T-cell (primary cell): Measurements from ENCODE around the gene ELSPBP1. TPM values are rescaled to one million over a fixed set of nuclear protein-coding genes. Genes with fewer than 3 reads are reported as not detected.

Experiments
- ATAC-seq, 4 experiments: fragments of 200-7000 bp in 3 of 4; fragments of 150-1000 bp in 1 of 4; cut with Tn5 transposase; replicated peaks in 1 of 4; 1 replicate in 3 of 4; 2 replicates in 1 of 4; pipeline ENCODE4 v1.10.0; 2021; ENCODE audit warnings: moderate library complexity in 3 of 4, mild to moderate bottlenecking in 2 of 4, moderate number of reproducible peaks in 1 of 4
- CTCF ChIA-PET, 2 donors: fragments of 300-600 bp; sonication (Branson Sonifier 250); formaldehyde crosslinking; loops; one replicate each; lab custom pipeline; 2022; ENCODE audit warnings: antibody characterized with exemption in 2 of 2; lab: Charles Lee
- POLR2A ChIA-PET, 2 donors: fragments of 300-600 bp; sonication (Branson Sonifier 250); formaldehyde crosslinking; loops; one replicate each; lab custom pipeline; 2022; ENCODE audit warnings: antibody characterized with exemption in 2 of 2; lab: Charles Lee
- DNase-seq, 35 experiments: peaks; one replicate each; pipeline versions ENCODE4 v3.0.0 to v3.0.0-alpha.2; 2013 to 2023
- H3K27ac ChIP-seq: one replicate; pipeline ENCODE4 v1.5.1; 2013; ENCODE audit warnings: low read length
- H3K27me3 ChIP-seq, 2 experiments: replicated peaks in 1 of 2; 1 replicate in 1 of 2; 2 replicates in 1 of 2; pipeline versions ENCODE4 v1.6.1 to v1.7.0; 2013; ENCODE audit warnings: low read length in 1 of 2, mixed read lengths in 1 of 2; ENCODE audit not compliant: control insufficient read depth in 2 of 2, insufficient read depth in 2 of 2; ENCODE audit errors: extremely low read depth in 1 of 2
- H3K36me3 ChIP-seq, 2 donors: 1 replicate in 1 of 2; 2 replicates in 1 of 2; pipeline versions ENCODE4 v1.6.1 to v1.7.0; 2013; ENCODE audit warnings: low read length in 1 of 2; ENCODE audit not compliant: control insufficient read depth in 2 of 2, insufficient read depth in 1 of 2; ENCODE audit errors: extremely low read depth in 1 of 2
- H3K4me1 ChIP-seq, 2 experiments: 1 replicate in 1 of 2; 2 replicates in 1 of 2; pipeline versions ENCODE4 v1.6.1 to v1.7.0; 2013; ENCODE audit warnings: low read length in 2 of 2, mixed read lengths in 1 of 2; ENCODE audit not compliant: insufficient read depth in 2 of 2, control insufficient read depth in 1 of 2; ENCODE audit errors: extremely low read depth in 1 of 2
- H3K4me3 ChIP-seq, 2 donors: 1 replicate in 1 of 2; 2 replicates in 1 of 2; pipeline versions ENCODE4 v1.5.1 to v1.7.0; 2013; ENCODE audit warnings: mild to moderate bottlenecking in 2 of 2, low read length in 1 of 2, moderate library complexity in 1 of 2; ENCODE audit not compliant: control insufficient read depth in 1 of 2; ENCODE audit errors: extremely low read depth in 1 of 2
- H3K9me3 ChIP-seq: 2 replicates; pipeline ENCODE4 v1.7.0; 2013
- H3K27ac Mint-ChIP-seq, 2 donors: one replicate each; pipeline ENCODE4 v1.8.0; 2020 to 2021; ENCODE audit warnings: mild to moderate bottlenecking in 2 of 2, mixed read lengths in 2 of 2
- H3K27me3 Mint-ChIP-seq, 2 donors: one replicate each; pipeline ENCODE4 v1.8.0; 2021 to 2022; ENCODE audit warnings: mixed read lengths in 2 of 2
- H3K36me3 Mint-ChIP-seq: one replicate; pipeline ENCODE4 v1.8.0; 2021; ENCODE audit warnings: mixed read lengths
- H3K4me1 Mint-ChIP-seq, 3 donors: one replicate each; pipeline ENCODE4 v1.8.0; 2020 to 2022; ENCODE audit warnings: mixed read lengths in 3 of 3, mild to moderate bottlenecking in 1 of 3
- H3K4me3 Mint-ChIP-seq, 3 donors: one replicate each; pipeline ENCODE4 v1.8.0; 2020 to 2022; ENCODE audit warnings: mild to moderate bottlenecking in 3 of 3, mixed read lengths in 3 of 3, moderate library complexity in 3 of 3
- H3K9me3 Mint-ChIP-seq, 3 donors: one replicate each; pipeline ENCODE4 v1.8.0; 2020 to 2022; ENCODE audit warnings: mixed read lengths in 3 of 3
- WGBS: methylation state at CpG from one replicate; pipeline ENCODE4 v1.1.5; 2013; ENCODE audit warnings: missing lambda C conversion rate; ENCODE audit not compliant: insufficient coverage; 5-methylcytosine and 5-hydroxymethylcytosine counted together
- total RNA-seq, 35 experiments: library from RNA in 6 of 35; stranded (reverse) in 6 of 35; fragments of 120-200 nt in 1 of 35; gene quantifications; one replicate each; pipeline versions ENCODE4 v1.2.1 to v1.2.4 and lab custom pipeline; 2013 to 2026

The ELSPBP1 gene
- total RNA-seq, 5 donors from 2014 or later (not counting 1 experiment from before 2014, with no cell fraction given) = not detected

DNA sequence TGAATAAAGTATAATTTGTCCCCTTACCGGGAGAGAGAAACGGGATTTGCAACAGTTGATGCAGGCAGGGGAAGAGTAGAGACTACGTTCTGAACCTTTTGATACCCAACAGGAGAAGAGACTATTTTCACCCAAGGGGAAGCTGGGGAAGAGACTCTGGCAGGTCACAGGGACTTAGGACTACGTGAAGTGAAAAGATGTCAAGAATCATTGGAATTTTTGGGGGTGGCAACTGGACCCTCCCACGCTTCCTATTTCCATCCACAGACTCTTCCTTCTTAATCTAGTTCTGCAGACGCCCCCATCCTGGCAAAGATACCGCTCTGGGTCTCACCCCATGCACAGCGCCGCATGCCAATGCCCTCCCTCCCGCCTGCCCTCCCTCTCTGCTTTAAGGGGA is 35.6 kb downstream of the ELSPBP1 start:
- ChIA-PET CTCF (no interaction called here), POLR2A (no interaction called here)
- peaks cover 38 to 41% of the 10 kb centered on the region in 2 donors for H3K27me3 Mint-ChIP-seq
- Histone ChIP-seq H3K4me3 (no peak overlapping the region), H3K36me3 (no peaks in the 10 kb centered on the region), H3K27me3 (peaks cover 0 to 25% of the 10 kb centered on the region in 2 experiments), H3K4me1 (no peaks in the 10 kb centered on the region), H3K9me3 (no peaks in the 10 kb centered on the region), H3K27ac (no peak overlapping the region)
- no peaks in the 10 kb centered on the region for H3K4me1 Mint-ChIP-seq
- ATAC-seq (no peak), DNase-seq (no peak)
- H3K36me3 Mint-ChIP-seq = no peaks in the 10 kb centered on the region
- WGBS = 84% methylated on average over 5 of the region's 10 CpGs
- no peak overlapping the region for H3K27ac Mint-ChIP-seq
- H3K9me3 Mint-ChIP-seq = no peaks in the 10 kb centered on the region
- no peak overlapping the region for H3K4me3 Mint-ChIP-seq

DNA sequence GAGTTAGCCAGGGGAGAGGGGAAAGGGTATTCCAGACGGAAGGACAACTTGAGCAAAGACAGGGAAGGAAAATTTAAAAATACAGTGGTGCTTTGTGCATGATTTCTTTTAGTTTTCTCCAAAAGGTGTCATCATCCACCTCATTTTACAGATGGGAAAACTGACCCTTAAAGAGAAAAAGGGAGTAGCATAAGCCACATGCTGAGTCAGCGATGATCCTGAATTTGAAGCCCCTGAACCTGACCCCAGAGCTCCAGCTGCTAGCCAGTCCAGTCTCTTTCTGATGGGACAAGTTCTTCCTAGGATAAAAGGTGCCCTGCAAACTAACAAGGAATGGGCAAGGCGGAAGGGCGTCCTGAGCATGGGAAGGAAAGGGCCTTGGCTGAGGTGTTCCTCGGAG is 39.2 kb downstream of the ELSPBP1 start:
- Histone ChIP-seq H3K27me3 (peaks cover 0 to 13% of the 10 kb centered on the region in 2 experiments), H3K27ac (no peak overlapping the region), H3K9me3 (peaks cover 2% of the 10 kb centered on the region), H3K4me1 (no peaks in the 10 kb centered on the region), H3K4me3 (no peak overlapping the region), H3K36me3 (no peaks in the 10 kb centered on the region)
- no peak overlapping the region for H3K4me3 Mint-ChIP-seq
- peaks cover 24 to 27% of the 10 kb centered on the region in 2 donors for H3K27me3 Mint-ChIP-seq
- no peak for ATAC-seq
- no peak for DNase-seq
- CTCF ChIA-PET = no interaction called here
- no peaks in the 10 kb centered on the region for H3K4me1 Mint-ChIP-seq
- WGBS = 87% methylated on average over 2 of the region's 5 CpGs
- H3K9me3 Mint-ChIP-seq = peaks cover 6 to 15% (median 10%) of the 10 kb centered on the region in 3 donors
- POLR2A ChIA-PET = no interaction called here
- no peak overlapping the region for H3K27ac Mint-ChIP-seq
- no peaks in the 10 kb centered on the region for H3K36me3 Mint-ChIP-seq

DNA sequence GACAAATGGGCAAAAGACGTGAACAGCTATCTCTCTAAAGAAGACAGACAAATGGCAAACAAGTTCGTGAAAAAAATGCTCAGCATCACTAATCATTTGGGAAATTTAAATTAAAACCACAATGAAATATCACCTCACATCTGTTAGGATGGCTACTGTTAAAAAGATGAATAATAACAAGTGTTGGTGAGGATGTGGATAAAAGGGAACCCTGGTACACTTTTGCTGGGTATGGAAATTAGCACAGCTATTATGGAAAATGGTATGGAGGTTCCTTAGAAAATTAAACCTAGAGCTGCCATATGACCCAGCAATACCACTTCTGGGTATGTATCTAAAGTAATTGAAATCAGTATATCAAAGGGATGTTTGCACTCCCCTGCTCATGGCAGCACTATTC is 42.3 kb downstream of the ELSPBP1 start:
- Mint-ChIP-seq H3K4me3 (no peak overlapping the region), H3K4me1 (no peaks in the 10 kb centered on the region)
- WGBS = 100% methylated on average over 1 of the region's 2 CpGs

DNA sequence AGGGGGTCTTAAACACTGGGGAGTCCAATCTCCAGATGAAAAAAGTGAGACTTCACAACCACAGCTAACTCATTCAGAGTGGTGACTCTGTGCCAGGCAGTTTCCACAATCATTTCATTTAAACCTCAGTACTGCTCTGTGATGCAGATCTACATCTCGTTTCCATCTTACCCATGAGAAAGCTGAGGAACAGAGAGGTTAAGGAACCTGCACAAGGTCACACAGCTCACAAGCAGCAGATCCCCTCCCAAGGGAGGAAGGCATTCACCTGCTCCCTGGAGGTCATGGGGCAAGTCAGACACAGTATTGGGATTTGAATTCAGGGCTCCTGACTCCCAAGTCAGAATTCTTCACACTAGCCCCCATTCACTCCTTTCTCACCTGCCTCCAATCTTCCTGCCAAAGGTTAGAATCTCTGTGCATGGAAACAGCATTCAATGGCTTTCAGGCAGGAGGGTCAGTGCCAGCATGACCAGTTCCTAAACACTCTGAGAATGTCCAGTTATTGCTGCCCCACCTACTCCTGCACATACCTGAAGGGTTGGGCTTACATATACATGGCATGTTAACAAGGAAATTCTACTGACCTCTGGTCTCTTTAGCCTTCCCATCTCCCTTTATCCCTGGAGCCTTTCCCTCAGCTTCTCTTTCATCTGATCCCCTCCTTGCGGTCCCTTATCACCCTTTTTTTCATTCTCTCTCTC is 47.6 kb downstream of the ELSPBP1 start:
- no peak overlapping the region for H3K27ac ChIP-seq
- Mint-ChIP-seq H3K4me1 (no peaks in the 10 kb centered on the region), H3K27me3 (peaks cover 38 to 58% of the 10 kb centered on the region in 2 donors), H3K9me3 (peaks cover 0 to under 1% (median 0%) of the 10 kb centered on the region in 3 donors), H3K36me3 (no peaks in the 10 kb centered on the region), H3K27ac (no peak overlapping the region), H3K4me3 (no peak overlapping the region)
- no peaks in the 10 kb centered on the region for H3K9me3 ChIP-seq
- 73% methylated on average over 1 of the region's 2 CpGs for WGBS
- H3K4me1 ChIP-seq = no peaks in the 10 kb centered on the region
- peaks cover 0 to 16% of the 10 kb centered on the region in 2 experiments for H3K27me3 ChIP-seq
- no peaks in the 10 kb centered on the region for H3K36me3 ChIP-seq
- DNase-seq (no peak), ATAC-seq (no peak)
- H3K4me3 ChIP-seq = no peak overlapping the region
- ChIA-PET CTCF (no interaction called here), POLR2A (interaction anchor here in 1 of 2 donors (0.6 kb wide), 1 partner anchor 17 kb away, joined by 6 read pairs; no protein-coding TSS in a partner anchor)

More for the DNA sequence above, 42.3 kb downstream of the ELSPBP1 start:
- no peaks in the 10 kb centered on the region for H3K4me1 ChIP-seq
- no peak overlapping the region for H3K27ac ChIP-seq
- H3K27me3 ChIP-seq = peaks cover 0 to 14% of the 10 kb centered on the region in 2 experiments
- DNase-seq (no peak), ATAC-seq (no peak)
- no peaks in the 10 kb centered on the region for H3K36me3 ChIP-seq
- no peak overlapping the region for H3K27ac Mint-ChIP-seq
- H3K36me3 Mint-ChIP-seq = no peaks in the 10 kb centered on the region
- peaks cover 2% of the 10 kb centered on the region for H3K9me3 ChIP-seq
- no peak overlapping the region for H3K4me3 ChIP-seq
- ChIA-PET POLR2A (no interaction called here), CTCF (no interaction called here)
- peaks cover 37 to 42% of the 10 kb centered on the region in 2 donors for H3K27me3 Mint-ChIP-seq
- peaks cover 6 to 15% (median 10%) of the 10 kb centered on the region in 3 donors for H3K9me3 Mint-ChIP-seq

DNA sequence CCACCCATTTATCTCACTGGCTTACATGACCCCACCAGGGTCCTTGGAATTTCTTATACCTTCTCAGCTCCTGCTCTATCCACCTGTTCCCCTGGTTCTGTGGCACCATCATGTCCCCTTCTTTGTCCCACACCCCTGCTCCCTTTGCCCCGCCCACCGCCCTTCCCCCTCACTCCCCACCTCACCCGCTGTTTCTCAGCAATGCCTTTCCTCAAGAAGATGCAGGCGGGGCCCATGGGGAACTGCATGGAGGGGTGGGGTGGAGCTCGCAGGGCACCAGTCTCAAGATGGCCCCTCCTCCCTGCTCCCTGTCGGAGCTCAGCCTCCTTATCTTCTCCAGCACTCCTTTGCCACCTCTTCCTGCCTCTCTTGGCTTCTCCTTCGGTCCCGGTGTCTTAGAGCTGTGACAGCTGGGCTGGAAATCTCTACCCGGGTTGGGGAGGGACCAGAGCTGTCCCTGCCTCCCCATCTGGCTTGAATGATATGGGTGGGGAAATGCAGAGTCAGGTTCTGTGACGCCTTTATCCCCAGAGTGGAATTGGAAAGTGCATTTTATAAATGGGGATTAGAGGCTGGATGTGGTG is 49.3 kb downstream of the ELSPBP1 start, which contains the start of gene CABP5:
Gene CABP5 (minus strand): TSS at position 405 of the 584 bp plus-strand sequence. CDS start 157 bp downstream, at position 248.
- Histone ChIP-seq H3K36me3 (no peaks in the 10 kb centered on the region), H3K27ac (no peak within 1 kb of the TSS), H3K9me3 (no peaks in the 10 kb centered on the region), H3K4me3 (no peak within 1 kb of the TSS), H3K27me3 (peaks cover 0 to 16% of the 10 kb centered on the region in 2 experiments), H3K4me1 (no peaks in the 10 kb centered on the region)
- DNase-seq (no peak), ATAC-seq (no peak)
- H3K4me3 Mint-ChIP-seq = no peak within 1 kb of the TSS
- ChIA-PET CTCF (no interaction called here), POLR2A (no interaction called here)
- H3K27me3 Mint-ChIP-seq = peaks cover 44 to 59% of the 10 kb centered on the region in 2 donors
- no peaks in the 10 kb centered on the region for H3K9me3 Mint-ChIP-seq
- no peaks in the 10 kb centered on the region for H3K4me1 Mint-ChIP-seq
- 87% methylated on average over 3 of the region's 10 CpGs for WGBS
- H3K36me3 Mint-ChIP-seq = no peaks in the 10 kb centered on the region
- no peak within 1 kb of the TSS for H3K27ac Mint-ChIP-seq

DNA sequence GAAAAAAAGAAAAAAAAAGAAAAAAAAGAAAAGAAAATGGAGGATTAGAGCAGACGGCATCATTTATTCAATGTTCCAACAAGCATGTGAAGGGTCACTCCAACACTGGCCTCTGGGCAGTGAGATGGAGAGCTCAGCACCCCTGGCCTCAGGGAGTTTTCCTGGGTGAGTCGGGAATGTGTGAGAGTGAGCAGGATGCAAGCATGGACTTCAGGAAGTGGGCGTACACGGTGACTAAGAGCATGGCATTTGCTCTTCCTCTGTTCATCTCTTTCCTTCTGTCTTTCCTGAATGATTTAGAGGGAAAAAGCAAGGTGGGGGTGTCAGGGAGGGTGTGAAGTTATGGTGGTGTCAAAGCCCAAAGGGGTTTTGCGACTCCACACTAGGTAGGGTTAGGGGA is 50.1 kb downstream of the ELSPBP1 start:
- ChIA-PET POLR2A (no interaction called here), CTCF (no interaction called here)
- Mint-ChIP-seq H3K4me3 (no peak overlapping the region), H3K36me3 (no peaks in the 10 kb centered on the region), H3K4me1 (no peaks in the 10 kb centered on the region), H3K27ac (no peak overlapping the region), H3K9me3 (no peaks in the 10 kb centered on the region), H3K27me3 (peaks cover 40 to 56% of the 10 kb centered on the region in 2 donors)
- whole genome bisulfite sequencing = 84% methylated on average over 3 of the region's 5 CpGs
- no peak for ATAC-seq
- Histone ChIP-seq H3K9me3 (no peaks in the 10 kb centered on the region), H3K4me1 (no peaks in the 10 kb centered on the region), H3K27me3 (peaks cover 0 to 15% of the 10 kb centered on the region in 2 experiments), H3K27ac (no peak overlapping the region), H3K4me3 (no peak overlapping the region), H3K36me3 (no peaks in the 10 kb centered on the region)
- no peak for DNase-seq
